Spleen (tissue), 7 donors: ENCODE measurements around the gene AQP3.
"Not testable (repeated sequence)": the region's sequence is repeated elsewhere in the genome, so short reads cannot be mapped to it uniquely, and the experiment has no call there.

Source experiments
- CTCF ChIP-seq, 11 experiments: fragments of 200-600 bp in 7 of 11; fragments of 450-650 bp in 4 of 11; sonication (generic) in 4 of 11; IDR thresholded peaks in 8 of 11; conservative IDR thresholded peaks in 3 of 11; 1 replicate in 7 of 11; 2 replicates in 4 of 11; pipeline versions ENCODE4 v1.4.0 to v1.8.0; 2016 to 2021; ENCODE audit warnings: antibody characterized with exemption in 11 of 11, inconsistent platforms in 4 of 11, mild to moderate bottlenecking in 1 of 11
- POLR2A ChIP-seq, 3 donors: fragments of 450-650 bp; IDR thresholded peaks; one replicate each; pipeline ENCODE4 v1.5.1; 2017; ENCODE audit warnings: antibody characterized with exemption in 3 of 3, mild to moderate bottlenecking in 1 of 3
- donor health status: DM: no; HTN: no; CAD: no; lungs with moderate emphysema.
- donor health status: DM: no; HTN: no; CAD: no.
- donor health status: DM: no; HTN: no; CAD: no.

GRCh38 chr9:33399047-33399446 is 48.3 kb downstream of the AQP3 start:
- not testable (repeated sequence) for TF ChIP-seq POLR2A (IDR thresholded peaks at IDR 0.05); CTCF (IDR thresholded peaks at IDR 0.05 in 8 of 11, conservative IDR thresholded peaks at IDR 0.05 in 3 of 11)
